IMR-90 (cell line): ENCODE measurements around the gene TBC1D4. TPM values are rescaled to one million over a fixed set of nuclear protein-coding genes. Genes with fewer than 3 reads are reported as not detected.
A peak's percentile ranks its signal among the peaks of the same experiment; 100 is the strongest.

ENCODE experiments used
- ATAC-seq: fragments of 200-7000 bp; cut with Tn5 transposase; 2 replicates; pipeline ENCODE4 v1.9.1; 2020; ENCODE audit warnings: low read depth, mild to moderate bottlenecking, moderate library complexity
- BruUV-seq: library from RNA; stranded (reverse); fragments of 400-500 nt; replicated peaks from 2 replicates; lab custom pipeline; 2021; lab: Mats Ljungman, UMichigan
- CTCF ChIA-PET: fragments of 300-600 bp; formaldehyde crosslinking; extraction: SDS; loops from one replicate; lab custom pipeline; 2021; ENCODE audit warnings: antibody characterized with exemption; lab: Yijun Ruan, JAX
- POLR2A ChIA-PET: fragments of 300-600 bp; sonication (Branson Sonifier 250); formaldehyde crosslinking; loops from one replicate; lab custom pipeline; 2022; ENCODE audit warnings: antibody characterized with exemption; ENCODE audit not compliant: unreplicated experiment; lab: Charles Lee
- DNase-seq: peaks from one replicate; pipeline ENCODE4 v3.0.0; 2013
- H2AFZ ChIP-seq: replicated peaks from 2 replicates; pipeline ENCODE3; 2013; ENCODE audit warnings: low read length, mild to moderate bottlenecking; ENCODE audit not compliant: poor library complexity
- H2AK5ac ChIP-seq: 2 replicates; pipeline ENCODE4 v1.6.1; 2013; ENCODE audit warnings: low read depth, low read length, inconsistent platforms
- H2AK9ac ChIP-seq: replicated peaks from 2 replicates; pipeline ENCODE3; 2013; ENCODE audit warnings: mild to moderate bottlenecking, low read depth, low read length, moderate library complexity; ENCODE audit not compliant: poor library complexity
- H2BK120ac ChIP-seq: 2 replicates; pipeline ENCODE4 v1.6.1; 2013; ENCODE audit warnings: low read depth, low read length, inconsistent platforms
- H2BK15ac ChIP-seq: 3 replicates; pipeline ENCODE4 v1.6.1; 2013; ENCODE audit warnings: low read depth, low read length, inconsistent platforms
- H2BK20ac ChIP-seq: 2 replicates; pipeline ENCODE4 v1.6.1; 2013; ENCODE audit warnings: low read depth, mild to moderate bottlenecking, inconsistent platforms, low read length, moderate library complexity
- H2BK5ac ChIP-seq: 2 replicates; pipeline ENCODE4 v1.6.1; 2013; ENCODE audit warnings: mild to moderate bottlenecking, low read depth, low read length, inconsistent platforms; ENCODE audit not compliant: poor library complexity, severe bottlenecking
- H3K14ac ChIP-seq: replicated peaks from 2 replicates; pipeline ENCODE4 v1.6.1; 2013; ENCODE audit warnings: low read depth, low read length, inconsistent platforms
- H3K18ac ChIP-seq: 2 replicates; pipeline ENCODE4 v1.6.1; 2013; ENCODE audit warnings: low read depth, low read length, control low read depth
- H3K23ac ChIP-seq: 2 replicates; pipeline ENCODE4 v1.6.1; 2013; ENCODE audit warnings: low read depth, low read length, inconsistent platforms
- H3K27ac ChIP-seq: 2 replicates; pipeline ENCODE4 v1.5.1; 2013; ENCODE audit warnings: mild to moderate bottlenecking, control low read depth, low read length; ENCODE audit not compliant: insufficient read depth
- H3K27me3 ChIP-seq: 2 replicates; pipeline ENCODE4 v1.6.1; 2013; ENCODE audit warnings: low read length; ENCODE audit not compliant: control insufficient read depth, insufficient read depth
- H3K36me3 ChIP-seq: 2 replicates; pipeline ENCODE4 v1.6.1; 2013; ENCODE audit warnings: low read length, mixed read lengths; ENCODE audit not compliant: control insufficient read depth, insufficient read depth
- H3K4ac ChIP-seq: 2 replicates; pipeline ENCODE4 v1.6.1; 2013; ENCODE audit warnings: low read depth, low read length, inconsistent platforms
- H3K4me1 ChIP-seq: 2 replicates; pipeline ENCODE4 v1.6.1; 2013; ENCODE audit warnings: low read length, mixed read lengths; ENCODE audit not compliant: control insufficient read depth, insufficient read depth
- H3K4me2 ChIP-seq: 2 replicates; pipeline ENCODE4 v1.6.1; 2013; ENCODE audit warnings: low read depth, mild to moderate bottlenecking, control low read depth, low read length, moderate library complexity
- H3K4me3 ChIP-seq: 2 replicates; pipeline ENCODE4 v1.5.1; 2013; ENCODE audit warnings: low read depth, mild to moderate bottlenecking, control low read depth, low read length, moderate library complexity; ENCODE audit not compliant: insufficient read depth
- H3K56ac ChIP-seq: 2 replicates; pipeline ENCODE4 v1.6.1; 2013; ENCODE audit warnings: low read length, inconsistent platforms; ENCODE audit not compliant: insufficient read depth; ENCODE audit errors: extremely low read depth
- H3K79me1 ChIP-seq, 2 experiments: 2 replicates each; pipeline ENCODE4 v1.6.1; 2013; ENCODE audit warnings: low read length in 2 of 2, inconsistent platforms in 1 of 2, low read depth in 1 of 2
- H3K9ac ChIP-seq: 2 replicates; pipeline ENCODE4 v1.6.1; 2013; ENCODE audit warnings: low read depth, low read length, control low read depth
- H3K9me1 ChIP-seq: 2 replicates; pipeline ENCODE4 v1.6.1; 2013; ENCODE audit warnings: low read length, inconsistent platforms; ENCODE audit not compliant: insufficient read depth
- H3K9me3 ChIP-seq: 2 replicates; pipeline ENCODE4 v1.6.1; 2013; ENCODE audit warnings: low read length; ENCODE audit not compliant: control insufficient read depth, insufficient read depth
- H4K20me1 ChIP-seq: 2 replicates; pipeline ENCODE4 v1.6.1; 2013; ENCODE audit warnings: low read length, inconsistent platforms; ENCODE audit not compliant: insufficient read depth
- H4K5ac ChIP-seq: 2 replicates; pipeline ENCODE4 v1.6.1; 2013; ENCODE audit warnings: mild to moderate bottlenecking, low read depth, low read length, control low read depth
- H4K8ac ChIP-seq, 2 experiments: 2 replicates each; pipeline ENCODE4 v1.6.1; 2013; ENCODE audit warnings: low read depth in 2 of 2, low read length in 2 of 2, control low read depth in 1 of 2, inconsistent platforms in 1 of 2
- H4K91ac ChIP-seq: 2 replicates; pipeline ENCODE4 v1.6.1; 2013; ENCODE audit warnings: low read depth, low read length, inconsistent platforms; ENCODE audit not compliant: insufficient read depth
- BHLHE40 ChIP-seq: fragments of 150-350 bp; IDR thresholded peaks from 2 replicates; pipeline ENCODE4 v1.6.1; 2016; ENCODE audit warnings: mild to moderate bottlenecking, low read depth, low read length
- CEBPB ChIP-seq: IDR thresholded peaks from 2 replicates; pipeline ENCODE4 v1.6.1; 2012; ENCODE audit warnings: low read depth, low read length, improper control_type of control experiment
- CHD1 ChIP-seq: IDR thresholded peaks from 2 replicates; pipeline ENCODE4 v1.6.1; 2012; ENCODE audit warnings: low read depth, low read length, improper control_type of control experiment
- MAZ ChIP-seq: IDR thresholded peaks from 2 replicates; pipeline ENCODE4 v1.6.1; 2012; ENCODE audit warnings: low read depth, mild to moderate bottlenecking, low read length, improper control_type of control experiment, moderate library complexity, borderline replicate concordance
- MXI1 ChIP-seq: IDR thresholded peaks from 2 replicates; pipeline ENCODE4 v1.6.1; 2012; ENCODE audit warnings: low read depth, mild to moderate bottlenecking, low read length, moderate library complexity, borderline replicate concordance
- POLR2A ChIP-seq: IDR thresholded peaks from 2 replicates; pipeline ENCODE4 v1.6.1; 2012; ENCODE audit warnings: mild to moderate bottlenecking, low read depth, low read length
- RFX5 ChIP-seq: IDR thresholded peaks from 2 replicates; pipeline ENCODE4 v1.8.0; 2012; ENCODE audit warnings: low read depth, mild to moderate bottlenecking, low read length, moderate library complexity
- USF2 ChIP-seq: fragments of 150-350 bp; IDR thresholded peaks from 2 replicates; pipeline ENCODE4 v1.6.1; 2017; ENCODE audit warnings: mild to moderate bottlenecking, antibody characterized with exemption, low read length, low read depth
- WGBS, 2 experiments: methylation state at CpG; one replicate each; pipeline versions ENCODE4 v1.1.5 to v1.1.7; 2013; ENCODE audit warnings: missing lambda C conversion rate in 2 of 2; ENCODE audit not compliant: insufficient read length in 1 of 2; ENCODE audit errors: extremely low coverage in 2 of 2; 5-methylcytosine and 5-hydroxymethylcytosine counted together
- dilution Hi-C: fragments of 300-500 bp; cut with HindIII; formaldehyde crosslinking; loops from one replicate; pipeline ENCODE4 v1.14.3; 2018; ENCODE audit warnings: low sequenced_read_pairs; ENCODE audit not compliant: unreplicated experiment
- in situ Hi-C: fragments of 300-500 bp; cut with MboI; formaldehyde crosslinking; loops from 3 replicates; pipeline ENCODE4 v1.14.3; 2019; ENCODE audit warnings: low sequenced_read_pairs, inconsistent platforms, mixed read lengths
- intact Hi-C: fragments of 100-400 bp; cut with micrococcal nuclease; formaldehyde crosslinking; loops from 2 replicates; pipeline ENCODE4 v1.10.0; 2022
- polyA plus RNA-seq, 3 experiments: library from polyadenylated mRNA; depleted of rRNA; stranded (reverse); fragments of >200 nt; gene quantifications; 2 replicates each; pipeline ENCODE4 v1.2.3, GENCODE V29; 2012; ENCODE audit warnings: low replicate concordance in 1 of 3
- total RNA-seq: library from RNA; depleted of rRNA; stranded (reverse); fragments of >200 nt; gene quantifications from 2 replicates; pipeline ENCODE4 v1.2.3, GENCODE V29; 2012

Gene TBC1D4
- total and polyA plus RNA-seq, 2 of the 4 experiments (the other 2 are of a cell fraction), result 7.5 to 22.8 TPM

GRCh38 chr13:75405976-75406703 lies 75.8 kb downstream of the TBC1D4 start:
- intact Hi-C loops, result no loop called here
- in situ Hi-C loops, result no loop called here
- Histone ChIP-seq H3K27me3 (no peaks in the 10 kb centered on the region), H4K5ac (no peak overlapping the region), H2BK15ac (no peak overlapping the region), H3K9me3 (no peaks in the 10 kb centered on the region), H3K27ac (no peak overlapping the region), H2BK120ac (no peak overlapping the region), H4K91ac (no peak overlapping the region), H3K23ac (no peak overlapping the region), H3K56ac (no peak overlapping the region), H3K36me3 (no peaks in the 10 kb centered on the region), H2BK5ac (no peak overlapping the region), H3K4me2 (peak overlapping the region; percentile 25), H2AK9ac (no peak overlapping the region), H3K9ac (no peak overlapping the region), H3K79me1 (peaks cover 3 to 7% of the 10 kb centered on the region in 2 experiments; a peak in 2 of 4 replicates), H2AFZ (no peak overlapping the region), H4K8ac (no peak overlapping the region), H3K4me1 (peaks cover 5% of the 10 kb centered on the region), H3K18ac (no peak overlapping the region), H3K9me1 (no peaks in the 10 kb centered on the region), H2BK20ac (no peak overlapping the region), H4K20me1 (no peaks in the 10 kb centered on the region), H3K4ac (no peak overlapping the region), H3K14ac (no peak overlapping the region), H3K4me3 (no peak overlapping the region), H2AK5ac (no peak overlapping the region)
- BruUV-seq, result no TSS peak
- POLR2A ChIA-PET, result no interaction called here
- CTCF ChIA-PET, result interaction anchor here (0.6 kb wide), 1 partner anchor 27 kb away, joined by 8 read pairs; no protein-coding TSS in a partner anchor
- dilution Hi-C loops, result no loop called here
- WGBS, 2 experiments, result 100% methylated on average over 1 of the region's 9 CpGs; no CpG with 5 or more reads in 1 of the 2 experiments
- TF ChIP-seq CHD1 (no peak), RFX5 (no peak), MXI1 (no peak), MAZ (no peak), POLR2A (no peak), BHLHE40 (no peak), USF2 (no peak), CEBPB (no peak)
- DNase-seq, result no peak
- peak; percentile 70 for ATAC-seq
